Progenitor cell of endocrine pancreas (in vitro differentiated cells): ENCODE data around the gene FAU. TPM values are rescaled to one million over a fixed set of nuclear protein-coding genes. Genes with fewer than 3 reads are reported as not detected.

Experiments used
- DNase-seq: peaks from one replicate; pipeline ENCODE4 v3.0.0; 2021; ENCODE audit warnings: low spot score; ENCODE audit not compliant: unreplicated experiment
- H3K27ac Mint-ChIP-seq: 2 replicates; pipeline ENCODE4 v1.8.0; 2021; ENCODE audit warnings: mild to moderate bottlenecking, moderate library complexity, mixed read lengths
- H3K27me3 Mint-ChIP-seq: 2 replicates; pipeline ENCODE4 v1.8.0; 2021; ENCODE audit warnings: mixed read lengths
- H3K36me3 Mint-ChIP-seq: 2 replicates; pipeline ENCODE4 v1.8.0; 2022; ENCODE audit warnings: mixed read lengths; ENCODE audit not compliant: insufficient read depth
- H3K4me1 Mint-ChIP-seq: 2 replicates; pipeline ENCODE4 v1.8.0; 2021; ENCODE audit warnings: low read depth, mixed read lengths
- H3K4me3 Mint-ChIP-seq: 2 replicates; pipeline ENCODE4 v1.8.0; 2021; ENCODE audit warnings: low read depth, mild to moderate bottlenecking, moderate library complexity, mixed read lengths
- H3K9me3 Mint-ChIP-seq: 2 replicates; pipeline ENCODE4 v1.8.0; 2021; ENCODE audit warnings: low read depth, mixed read lengths
- total RNA-seq: library from RNA; stranded (reverse); gene quantifications from 2 replicates; pipeline ENCODE4 v1.2.1, GENCODE V29; 2021
- TF ChIP-seq, protein P1 (sequence below): fragments of 200-600 bp; sonication (generic); IDR thresholded peaks from one replicate; pipeline ENCODE4 v1.5.0; 2021; ENCODE audit warnings: antibody characterized with exemption, mild to moderate bottlenecking; ENCODE audit not compliant: unreplicated experiment

The FAU gene
- total RNA-seq, 1 donor from 2014 or later, result 607 TPM

DNA sequence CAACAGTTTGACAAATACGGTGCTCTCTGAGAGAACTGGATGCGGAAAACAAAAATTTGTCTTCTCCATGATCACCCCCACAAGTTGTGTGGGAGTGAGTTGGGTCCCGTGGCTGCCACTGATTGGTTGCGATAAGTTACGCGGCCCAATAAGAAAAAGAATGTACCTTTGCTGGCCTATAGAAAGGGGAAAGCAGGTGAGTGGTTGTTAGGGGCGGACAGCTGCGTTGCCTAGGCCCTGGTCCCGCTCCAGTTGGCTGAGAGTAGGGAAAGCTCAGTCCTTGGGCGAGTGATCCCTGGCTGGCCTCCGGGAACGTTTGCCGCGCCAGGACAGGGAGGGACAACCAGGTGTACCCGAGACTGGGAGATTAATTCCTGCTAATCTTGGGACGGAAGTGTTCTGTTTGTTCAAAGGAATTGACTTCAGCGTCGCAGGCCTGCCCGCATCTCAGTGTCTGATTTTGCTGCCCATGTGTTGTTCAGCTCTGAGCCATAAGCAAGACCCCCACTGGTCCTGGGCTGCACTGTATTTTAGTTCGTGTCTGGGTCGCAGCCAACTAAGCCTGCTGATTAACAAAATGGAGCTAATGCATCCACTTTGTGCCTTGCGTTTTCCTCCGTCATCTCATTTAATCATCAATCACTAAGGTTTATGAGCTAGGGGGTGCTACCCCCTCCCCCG is 13.2 kb upstream of the FAU start:
- peak; percentile 80 for DNase-seq
- H3K9me3 Mint-ChIP-seq, result no peaks in the 10 kb centered on the region
- peaks cover 20% of the 10 kb centered on the region for H3K4me1 Mint-ChIP-seq
- no peaks in the 10 kb centered on the region for H3K27me3 Mint-ChIP-seq
- H3K36me3 Mint-ChIP-seq, result peaks cover 4% of the 10 kb centered on the region
- peak overlapping the region; percentile 100 for H3K27ac Mint-ChIP-seq
- TF ChIP-seq, protein P1, sequence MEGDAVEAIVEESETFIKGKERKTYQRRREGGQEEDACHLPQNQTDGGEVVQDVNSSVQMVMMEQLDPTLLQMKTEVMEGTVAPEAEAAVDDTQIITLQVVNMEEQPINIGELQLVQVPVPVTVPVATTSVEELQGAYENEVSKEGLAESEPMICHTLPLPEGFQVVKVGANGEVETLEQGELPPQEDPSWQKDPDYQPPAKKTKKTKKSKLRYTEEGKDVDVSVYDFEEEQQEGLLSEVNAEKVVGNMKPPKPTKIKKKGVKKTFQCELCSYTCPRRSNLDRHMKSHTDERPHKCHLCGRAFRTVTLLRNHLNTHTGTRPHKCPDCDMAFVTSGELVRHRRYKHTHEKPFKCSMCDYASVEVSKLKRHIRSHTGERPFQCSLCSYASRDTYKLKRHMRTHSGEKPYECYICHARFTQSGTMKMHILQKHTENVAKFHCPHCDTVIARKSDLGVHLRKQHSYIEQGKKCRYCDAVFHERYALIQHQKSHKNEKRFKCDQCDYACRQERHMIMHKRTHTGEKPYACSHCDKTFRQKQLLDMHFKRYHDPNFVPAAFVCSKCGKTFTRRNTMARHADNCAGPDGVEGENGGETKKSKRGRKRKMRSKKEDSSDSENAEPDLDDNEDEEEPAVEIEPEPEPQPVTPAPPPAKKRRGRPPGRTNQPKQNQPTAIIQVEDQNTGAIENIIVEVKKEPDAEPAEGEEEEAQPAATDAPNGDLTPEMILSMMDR, result no peak
- peak overlapping the region; percentile 98 for H3K4me3 Mint-ChIP-seq

DNA sequence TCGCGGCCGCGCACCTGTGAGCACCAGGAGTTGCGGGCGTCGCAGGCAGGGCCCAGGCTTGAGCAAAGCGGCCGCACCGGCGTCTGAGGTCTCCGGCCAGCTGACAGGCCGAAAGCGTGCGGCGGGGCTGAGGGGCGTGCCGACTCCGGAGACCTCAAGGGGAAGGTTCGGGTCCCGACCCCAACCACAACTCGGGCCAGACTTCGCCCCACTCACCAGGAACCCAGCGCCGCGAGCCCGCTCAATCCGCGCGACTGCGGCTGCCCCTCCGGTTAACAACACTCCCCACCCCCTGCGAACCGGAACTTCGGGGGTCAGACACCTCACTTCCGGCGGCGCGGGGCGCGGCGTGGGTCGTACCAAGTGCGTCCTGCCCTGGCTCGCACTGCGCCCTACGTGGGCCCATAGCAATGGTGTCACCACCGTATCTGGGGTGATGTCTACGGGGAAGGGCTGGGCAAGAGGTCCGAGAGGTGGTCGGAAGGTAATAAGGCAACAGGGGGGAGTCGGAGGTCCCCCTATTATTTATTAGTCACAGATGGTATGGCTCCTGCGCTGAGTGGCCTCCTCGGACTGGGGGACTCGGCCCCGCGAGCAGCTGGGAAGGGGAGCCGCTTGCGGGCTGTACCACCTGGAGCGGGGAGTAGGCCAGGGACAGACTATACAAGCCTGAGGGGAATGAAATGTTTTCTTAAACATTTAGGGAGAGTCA is 12.5 kb upstream of the FAU start, which contains the start of gene SYVN1:
SYVN1 (minus strand) TSS at position 280 of the 712 bp plus-strand sequence. CDS start 918 bp downstream, outside the sequence.
- Mint-ChIP-seq H3K4me3 (peak within 1 kb of the TSS; percentile 98), H3K27ac (peak within 1 kb of the TSS; percentile 100), H3K9me3 (no peaks in the 10 kb centered on the region), H3K27me3 (no peaks in the 10 kb centered on the region), H3K36me3 (peaks cover 4% of the 10 kb centered on the region), H3K4me1 (peaks cover 20% of the 10 kb centered on the region)
- peak; percentile 74 for DNase-seq
- TF ChIP-seq, protein P1, result no peak

DNA sequence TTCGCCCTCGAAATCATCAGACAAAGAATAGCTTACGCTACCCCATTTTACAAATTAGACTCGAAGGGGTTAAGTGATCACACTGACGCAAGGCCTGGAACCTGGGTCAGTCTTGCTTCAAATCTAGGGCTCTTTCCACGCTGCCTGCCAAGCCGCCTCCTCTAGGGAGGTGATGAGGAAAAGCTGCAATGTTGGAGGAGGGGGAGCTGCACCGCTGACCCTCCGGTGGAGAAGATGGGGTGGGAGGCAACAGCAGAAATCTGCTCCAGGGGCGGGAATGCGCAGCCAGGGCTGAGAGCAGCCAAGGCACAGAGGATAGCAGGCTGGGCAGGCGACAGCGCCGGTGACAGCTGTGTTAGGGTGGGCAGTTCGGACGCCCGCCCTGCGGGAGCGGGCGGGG is 11.8 kb upstream of the FAU start:
- Mint-ChIP-seq H3K36me3 (peaks cover 4% of the 10 kb centered on the region), H3K27me3 (no peaks in the 10 kb centered on the region), H3K4me1 (peaks cover 20% of the 10 kb centered on the region), H3K4me3 (peak overlapping the region; percentile 98), H3K9me3 (no peaks in the 10 kb centered on the region), H3K27ac (peak overlapping the region; percentile 100)
- TF ChIP-seq, protein P1, result no peak
- no peak for DNase-seq

DNA sequence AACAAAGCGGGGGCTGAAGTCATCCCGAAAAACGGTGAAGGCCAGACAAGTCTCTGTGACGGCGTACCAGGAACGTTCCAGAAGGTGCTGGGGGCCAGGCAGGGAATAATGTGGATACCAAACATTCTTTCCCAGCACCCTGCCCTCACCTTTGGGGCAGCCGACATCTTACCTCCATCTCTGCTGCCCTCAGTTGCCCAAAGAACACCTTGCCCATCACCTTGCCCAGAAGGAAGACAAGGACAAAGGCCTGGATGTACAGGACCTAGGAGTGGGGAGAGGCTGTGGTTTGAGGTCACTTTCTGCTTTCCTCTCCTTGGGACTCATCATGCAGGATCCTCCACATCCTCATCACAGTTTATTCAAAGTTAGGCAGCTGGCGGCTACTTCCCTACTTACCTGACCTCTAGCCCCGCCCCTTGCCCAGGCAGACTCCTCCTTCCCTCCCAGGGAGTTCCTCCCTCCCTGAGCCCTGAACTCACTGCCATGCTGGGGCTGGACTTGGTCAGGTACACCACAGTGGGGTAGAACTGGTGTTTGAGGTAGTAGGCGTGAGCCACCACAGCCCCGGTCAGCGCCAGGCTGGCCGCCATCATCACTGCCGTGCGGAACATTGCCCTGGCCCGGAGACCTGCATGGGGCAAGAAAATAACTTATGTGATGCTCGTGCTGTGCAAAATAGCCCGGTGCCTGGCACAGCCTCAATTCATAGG is 11.2 kb upstream of the FAU start:
- DNase-seq, result no peak
- TF ChIP-seq, protein P1, result no peak
- peak overlapping the region; percentile 100 for H3K27ac Mint-ChIP-seq
- H3K9me3 Mint-ChIP-seq, result no peaks in the 10 kb centered on the region
- peaks cover 4% of the 10 kb centered on the region for H3K36me3 Mint-ChIP-seq
- H3K4me3 Mint-ChIP-seq, result peak overlapping the region; percentile 98
- no peaks in the 10 kb centered on the region for H3K27me3 Mint-ChIP-seq
- peaks cover 20% of the 10 kb centered on the region for H3K4me1 Mint-ChIP-seq
